Choroid plexus epithelial cell (primary cell): ENCODE results near the gene STIP1.

Experiments used
- DNase-seq: peaks from one replicate; pipeline ENCODE4 v3.0.0-alpha.2; 2010; ENCODE audit warnings: low read depth
- H3K4me3 ChIP-seq: 2 replicates; pipeline ENCODE4 v1.5.1; 2011; ENCODE audit warnings: low read depth, mild to moderate bottlenecking, control low read depth, low read length, moderate library complexity
- TF ChIP-seq, protein P1 (sequence below): conservative IDR thresholded peaks from 2 replicates; pipeline ENCODE4 v1.5.1; 2011; ENCODE audit warnings: low read depth, mild to moderate bottlenecking, control low read depth, inconsistent platforms, low read length, moderate library complexity

STIP1 gene

DNA sequence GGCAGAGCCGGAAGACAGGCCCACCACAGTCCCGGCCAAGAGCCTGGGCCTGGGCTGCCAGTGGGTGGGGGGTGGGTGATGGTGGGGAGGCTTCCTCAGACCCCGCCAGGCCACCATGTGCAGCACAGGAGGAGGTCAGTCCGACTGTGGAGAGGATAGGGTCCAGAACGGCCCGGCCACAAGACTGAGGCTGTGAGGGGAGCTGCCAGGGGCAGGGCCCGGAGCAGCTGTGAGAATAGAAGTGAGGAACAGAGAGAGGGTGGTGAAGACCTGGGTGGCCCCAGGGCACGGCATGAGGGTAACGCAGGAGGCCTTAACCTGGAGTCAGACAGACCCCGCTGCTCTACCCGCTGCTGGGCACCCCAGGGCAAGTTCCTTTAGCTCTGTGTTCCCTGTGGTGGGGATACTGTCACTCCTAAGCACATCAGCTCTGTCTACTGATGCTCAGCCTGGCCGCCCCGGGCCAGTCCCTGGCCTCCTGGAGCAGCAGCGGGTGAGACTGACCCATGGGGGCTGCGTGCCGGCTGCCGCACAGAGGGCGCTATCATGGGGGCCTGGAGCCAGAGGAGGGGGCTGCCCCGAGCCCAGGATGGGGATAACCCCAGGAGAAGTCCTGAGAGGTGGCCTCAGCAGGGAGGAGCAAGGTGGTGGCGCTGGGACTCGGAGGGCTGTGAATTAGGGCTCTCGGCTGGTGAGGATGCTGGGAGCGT is 22.3 kb downstream of the STIP1 start:
- peak overlapping the region; percentile 1 for H3K4me3 ChIP-seq
- TF ChIP-seq, protein P1, sequence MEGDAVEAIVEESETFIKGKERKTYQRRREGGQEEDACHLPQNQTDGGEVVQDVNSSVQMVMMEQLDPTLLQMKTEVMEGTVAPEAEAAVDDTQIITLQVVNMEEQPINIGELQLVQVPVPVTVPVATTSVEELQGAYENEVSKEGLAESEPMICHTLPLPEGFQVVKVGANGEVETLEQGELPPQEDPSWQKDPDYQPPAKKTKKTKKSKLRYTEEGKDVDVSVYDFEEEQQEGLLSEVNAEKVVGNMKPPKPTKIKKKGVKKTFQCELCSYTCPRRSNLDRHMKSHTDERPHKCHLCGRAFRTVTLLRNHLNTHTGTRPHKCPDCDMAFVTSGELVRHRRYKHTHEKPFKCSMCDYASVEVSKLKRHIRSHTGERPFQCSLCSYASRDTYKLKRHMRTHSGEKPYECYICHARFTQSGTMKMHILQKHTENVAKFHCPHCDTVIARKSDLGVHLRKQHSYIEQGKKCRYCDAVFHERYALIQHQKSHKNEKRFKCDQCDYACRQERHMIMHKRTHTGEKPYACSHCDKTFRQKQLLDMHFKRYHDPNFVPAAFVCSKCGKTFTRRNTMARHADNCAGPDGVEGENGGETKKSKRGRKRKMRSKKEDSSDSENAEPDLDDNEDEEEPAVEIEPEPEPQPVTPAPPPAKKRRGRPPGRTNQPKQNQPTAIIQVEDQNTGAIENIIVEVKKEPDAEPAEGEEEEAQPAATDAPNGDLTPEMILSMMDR = no peak
- no peak for DNase-seq

DNA sequence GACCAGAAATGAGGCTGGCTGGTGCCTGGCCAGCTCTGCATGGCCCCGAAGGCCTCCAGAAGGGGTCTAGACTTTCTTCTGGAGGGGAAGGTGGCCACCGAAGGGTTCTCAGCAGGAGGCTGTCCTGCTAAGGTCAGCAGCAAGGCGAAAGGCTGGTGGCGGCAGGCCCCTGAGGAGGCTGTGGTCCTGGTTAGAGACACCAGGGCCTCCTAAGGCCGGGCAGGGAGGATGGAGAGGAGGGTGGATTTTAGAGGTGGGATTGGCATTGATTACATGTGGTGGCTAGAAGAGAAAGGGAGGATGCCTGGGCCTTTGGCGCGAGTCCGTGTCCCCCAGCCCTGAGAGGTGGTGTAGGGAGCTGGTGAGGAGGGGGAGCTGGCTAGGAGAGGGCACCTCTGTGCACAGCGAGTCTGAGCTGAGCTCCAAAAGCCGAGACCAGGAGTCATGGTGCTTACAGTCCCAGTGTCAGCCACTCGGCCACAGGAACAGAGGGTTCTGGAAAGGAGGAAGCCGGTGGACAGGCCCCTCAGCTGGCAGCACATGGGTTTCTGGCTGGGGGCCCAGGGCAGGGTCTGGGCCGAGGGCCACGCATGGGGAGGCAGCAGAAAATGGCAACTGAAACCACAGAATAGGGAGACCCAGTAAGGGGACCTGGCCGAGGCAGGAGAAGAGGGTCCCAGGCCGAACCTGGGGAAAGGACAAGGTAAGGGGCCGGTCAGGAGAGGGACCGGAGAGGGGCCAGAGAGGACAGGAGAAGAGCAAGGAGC is 23.0 kb downstream of the STIP1 start:
- TF ChIP-seq, protein P1 = no peak
- no peak overlapping the region for H3K4me3 ChIP-seq
- DNase-seq = no peak

DNA sequence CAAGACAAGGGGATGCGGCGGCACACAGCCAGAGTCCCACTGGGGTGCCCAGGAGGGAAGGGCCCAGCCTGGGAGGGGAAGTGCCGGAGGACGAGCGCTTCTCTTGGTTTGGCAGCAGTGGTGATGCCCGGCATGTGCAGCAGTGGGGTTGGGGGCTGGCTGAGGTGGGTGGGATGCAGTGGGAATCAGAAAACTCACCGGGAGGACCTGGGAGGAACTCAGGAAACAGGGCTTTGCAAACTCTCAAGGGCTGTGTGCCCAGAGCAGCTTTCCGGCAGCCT is 23.5 kb downstream of the STIP1 start:
- DNase-seq = no peak
- H3K4me3 ChIP-seq = no peak overlapping the region
- TF ChIP-seq, protein P1 = no peak

DNA sequence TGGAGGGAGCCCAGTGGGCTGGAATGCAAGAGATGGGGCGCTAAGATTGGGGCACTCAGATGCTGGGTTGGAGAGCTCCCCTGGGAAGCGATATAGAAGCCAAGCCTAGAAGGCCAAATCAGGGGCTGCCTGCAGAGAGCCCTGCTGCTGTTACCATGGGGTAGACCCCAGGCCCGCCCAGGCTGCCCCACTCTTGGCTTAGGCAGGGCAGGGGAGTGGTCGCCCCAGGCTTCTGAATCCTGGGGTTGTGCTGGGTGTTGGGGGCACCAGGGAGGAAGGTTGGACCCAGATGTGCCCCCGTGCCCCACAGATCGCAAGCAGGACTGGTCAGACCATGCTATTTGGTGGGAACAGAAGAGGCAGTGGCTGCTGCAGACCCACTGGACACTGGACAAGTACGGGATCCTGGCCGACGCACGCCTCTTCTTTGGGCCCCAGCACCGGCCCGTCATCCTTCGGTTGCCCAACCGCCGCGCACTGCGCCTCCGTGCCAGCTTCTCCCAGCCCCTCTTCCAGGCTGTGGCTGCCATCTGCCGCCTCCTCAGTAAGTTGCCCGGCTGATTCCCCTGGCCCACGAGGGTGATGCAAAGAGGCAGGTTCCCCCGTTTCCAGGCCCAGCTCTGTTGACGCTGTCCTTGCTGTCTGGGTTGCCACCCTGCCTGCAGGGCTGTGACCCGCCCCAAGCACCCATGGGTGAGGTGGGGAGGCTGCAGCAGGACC is 24.5 kb downstream of the STIP1 start:
- H3K4me3 ChIP-seq = no peak overlapping the region
- no peak for DNase-seq
- TF ChIP-seq, protein P1 = no peak

DNA sequence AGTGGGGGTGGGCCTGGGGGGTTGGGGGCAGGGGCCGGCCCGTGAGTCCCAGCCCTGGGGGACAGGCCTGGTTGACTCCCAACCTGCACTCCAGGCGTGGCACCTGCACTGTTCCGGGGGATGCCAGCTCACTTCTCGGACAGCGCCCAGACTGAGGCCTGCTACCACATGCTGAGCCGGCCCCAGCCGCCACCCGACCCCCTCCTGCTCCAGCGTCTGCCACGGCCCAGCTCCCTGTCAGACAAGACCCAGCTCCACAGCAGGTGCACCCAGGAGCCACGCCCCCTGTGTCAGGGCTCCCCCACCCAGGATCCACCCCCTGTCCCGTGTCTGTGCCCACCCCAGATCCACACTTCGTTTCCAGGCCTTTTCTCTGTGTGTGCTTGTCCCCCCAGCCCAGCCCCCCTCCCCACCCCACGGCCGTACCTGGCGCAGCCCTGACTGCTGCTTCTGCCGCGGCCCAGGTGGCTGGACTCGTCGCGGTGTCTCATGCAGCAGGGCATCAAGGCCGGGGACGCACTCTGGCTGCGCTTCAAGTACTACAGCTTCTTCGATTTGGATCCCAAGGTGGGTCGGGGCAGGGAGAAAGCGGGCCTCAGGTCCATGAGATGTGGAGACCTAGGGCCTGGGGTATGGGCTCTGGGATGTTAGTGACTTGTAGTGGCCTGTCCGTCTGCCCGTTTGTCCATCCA is 25.4 kb downstream of the STIP1 start:
- TF ChIP-seq, protein P1 = no peak
- DNase-seq = no peak
- no peak overlapping the region for H3K4me3 ChIP-seq

DNA sequence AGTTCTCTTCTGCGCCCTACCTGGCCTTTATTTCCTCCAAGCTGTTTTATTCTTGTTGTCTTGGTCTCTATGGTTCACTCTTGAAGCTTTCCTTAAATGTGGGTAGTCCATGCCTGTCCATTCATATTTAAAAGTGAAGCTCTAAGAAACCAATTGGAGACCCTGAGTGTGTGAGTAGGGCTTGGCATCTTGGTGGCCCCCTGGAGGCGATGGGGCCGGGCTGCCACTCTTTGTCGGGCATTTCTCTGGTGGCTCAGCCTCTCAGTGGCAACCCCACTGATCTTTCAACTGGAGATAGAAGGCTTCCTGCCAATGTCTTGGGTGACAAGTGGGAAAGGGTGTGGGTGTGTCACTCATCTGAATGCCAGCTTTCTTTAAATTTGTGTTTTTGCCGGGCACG is 30.9 kb downstream of the STIP1 start:
- DNase-seq = no peak
- H3K4me3 ChIP-seq = no peak overlapping the region
- TF ChIP-seq, protein P1 = no peak
